HG03039 (cell line): ENCODE results near the gene NRG3.

Experiments used
- ATAC-seq: cut with Tn5 transposase; IDR thresholded peaks from one replicate; pipeline ENCODE4 v1.9.1; 2021; ENCODE audit warnings: mild to moderate bottlenecking, moderate library complexity; ENCODE audit not compliant: unreplicated experiment

NRG3 gene

GRCh38 chr10:82210331-82210730 lies 335.3 kb downstream of the NRG3 start:
- ATAC-seq: no peak

DNA sequence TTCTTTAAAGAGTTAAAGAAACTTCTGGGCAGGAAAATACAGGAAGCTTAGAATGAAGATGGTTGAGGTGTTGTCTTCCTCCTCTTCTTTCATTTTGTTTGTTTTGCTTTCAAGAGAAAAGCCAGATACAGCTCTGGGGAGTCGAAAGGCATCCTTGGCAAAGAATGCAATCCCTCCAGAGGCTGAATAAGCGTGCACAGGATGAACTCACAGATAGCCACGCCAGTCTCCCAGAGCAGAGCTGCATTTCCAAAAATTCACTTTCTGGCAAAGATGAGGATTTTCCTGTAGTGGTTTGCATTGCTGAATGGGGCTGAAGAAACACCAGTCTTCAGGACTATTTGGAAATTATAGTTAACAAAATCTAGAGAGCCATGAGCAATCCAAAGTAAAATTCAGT lies 336.4 kb downstream of the NRG3 start:
- ATAC-seq: no peak

DNA sequence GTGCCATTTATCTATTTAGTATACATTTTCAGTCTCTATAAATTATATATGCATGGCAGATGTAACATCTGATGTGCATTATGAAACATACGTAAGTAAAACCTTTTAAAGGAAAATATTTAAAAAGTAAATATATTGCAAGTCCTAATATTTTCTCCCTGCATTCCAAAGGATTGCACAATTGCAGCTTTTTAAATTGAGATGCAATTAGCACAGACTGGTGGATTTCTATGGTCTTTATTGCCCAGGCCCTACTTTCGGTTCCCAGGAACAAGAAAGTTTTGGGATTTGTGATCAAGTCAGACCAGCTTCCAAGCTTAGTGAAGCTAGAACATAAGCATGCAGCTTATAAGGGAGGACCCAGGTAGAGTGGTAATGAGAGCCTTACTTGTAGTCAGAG lies 337.8 kb downstream of the NRG3 start:
- no peak for ATAC-seq

- ATAC-seq: no peak
These were observed 338.8 kb downstream of the NRG3 start for GRCh38 chr10:82213784-82214183.

DNA sequence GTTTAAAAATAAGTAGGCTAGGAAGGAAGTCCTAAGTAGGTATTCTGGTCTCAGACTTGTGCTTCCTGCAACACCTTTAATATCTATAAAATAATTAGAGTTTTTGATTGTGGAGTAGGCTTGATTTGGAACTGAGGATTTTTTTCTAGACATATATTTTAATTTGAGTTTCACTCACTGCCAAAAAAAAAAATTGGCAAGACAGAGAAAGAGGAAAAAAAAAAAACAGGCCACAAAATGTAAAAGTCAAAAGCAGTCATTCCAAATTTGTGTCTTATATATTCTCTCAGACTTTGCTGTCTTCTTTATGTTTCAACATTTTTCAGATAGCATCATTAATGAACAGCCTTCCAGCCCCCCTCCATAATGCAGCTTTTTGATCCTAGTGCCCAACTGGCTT lies 346.1 kb downstream of the NRG3 start:
- ATAC-seq: no peak

DNA sequence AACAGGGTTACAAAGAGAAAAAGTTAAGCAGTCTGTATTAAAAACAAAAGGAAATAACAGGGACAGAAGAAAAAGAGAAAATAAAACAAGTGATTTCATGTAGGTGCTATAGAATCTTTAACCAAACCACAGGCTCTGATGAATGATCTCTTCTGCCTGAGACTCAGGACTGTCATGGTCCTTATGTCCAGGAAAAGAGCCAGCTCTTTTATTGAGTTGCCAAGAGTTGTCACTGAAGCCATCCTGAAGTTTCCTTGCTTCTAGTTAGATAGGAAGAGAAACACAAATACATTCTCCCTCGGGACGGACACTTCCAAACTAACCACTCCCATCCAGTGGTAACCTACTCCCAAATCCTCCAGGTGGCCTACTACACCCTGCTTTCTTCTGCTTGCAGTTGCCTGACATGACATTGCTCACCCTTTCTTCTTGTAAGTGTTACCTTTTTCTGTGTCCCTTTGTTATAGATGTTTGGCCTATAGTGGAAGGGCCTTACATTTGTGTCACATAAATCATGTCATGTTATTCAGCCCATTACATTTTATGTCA lies 346.7 kb downstream of the NRG3 start:
- no peak for ATAC-seq

DNA sequence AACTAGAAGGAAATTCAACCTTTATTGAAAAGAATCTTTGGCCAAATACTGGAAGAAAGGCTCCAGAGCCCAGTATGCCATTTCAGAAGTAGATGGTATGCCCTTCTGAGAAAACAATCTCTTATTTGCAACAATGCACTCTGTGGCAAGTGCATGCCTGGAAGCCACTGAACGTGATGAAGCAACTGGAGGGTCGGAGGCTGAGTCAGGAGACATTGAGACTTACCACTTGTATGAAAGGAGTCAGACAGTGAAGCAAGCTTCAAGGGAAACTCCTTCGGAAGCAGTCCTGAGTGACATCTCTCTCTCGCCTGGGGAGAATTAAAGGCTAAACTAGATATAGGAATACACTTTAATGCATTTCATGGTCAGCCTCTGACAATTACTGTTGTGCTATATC lies 353.7 kb downstream of the NRG3 start:
- no peak for ATAC-seq

- ATAC-seq: no peak
These were observed 359.2 kb downstream of the NRG3 start for GRCh38 chr10:82234173-82234572.

DNA sequence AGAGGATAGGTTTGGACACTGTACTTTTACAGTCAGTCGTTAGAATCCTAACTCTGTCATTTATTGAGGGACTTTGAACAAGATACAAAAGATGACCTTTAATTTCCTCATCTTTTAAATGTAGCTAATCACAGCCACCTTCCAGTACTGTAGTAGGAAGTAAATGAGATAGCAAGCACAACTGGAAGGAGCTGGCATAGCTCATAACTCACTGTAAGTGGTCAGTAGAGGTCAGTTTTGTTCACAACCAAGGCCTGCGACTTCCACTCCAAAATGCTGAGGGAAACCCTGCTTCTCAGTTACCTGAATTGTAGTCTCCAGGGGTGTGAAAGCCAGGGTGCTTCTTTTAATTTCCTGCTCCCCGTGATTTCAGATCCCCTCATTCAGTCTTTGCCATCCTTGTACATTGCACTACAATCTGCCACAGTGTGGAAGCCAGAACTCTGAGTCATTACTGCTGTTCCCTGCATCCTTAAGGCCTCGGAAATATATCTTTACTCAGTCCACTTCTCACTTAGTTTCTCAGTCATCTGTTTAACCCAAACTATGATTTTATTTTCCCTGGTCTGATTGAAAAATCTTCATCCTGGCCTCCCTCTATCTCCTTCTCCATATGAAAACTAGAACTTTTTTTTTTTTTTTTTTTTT lies 361.2 kb downstream of the NRG3 start:
- ATAC-seq: no peak

DNA sequence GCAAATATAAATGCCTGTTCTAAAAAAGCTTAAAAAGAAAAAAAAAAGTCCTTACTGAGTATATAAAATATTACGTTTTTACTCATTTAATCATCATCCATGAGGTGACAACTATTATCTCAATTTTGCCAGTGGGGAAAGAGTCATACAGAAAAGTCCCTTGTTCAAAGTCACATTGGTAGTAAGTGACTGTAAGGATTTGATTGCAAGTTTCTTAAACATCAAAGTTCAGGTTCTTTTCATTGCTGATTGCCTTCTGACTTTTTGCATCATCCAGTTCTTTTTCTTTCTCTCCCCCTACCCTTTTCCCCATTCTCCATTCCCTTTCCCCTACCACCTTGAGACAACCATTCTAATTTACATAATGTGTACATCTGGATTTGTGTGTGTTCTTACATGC lies 363.3 kb downstream of the NRG3 start:
- ATAC-seq: no peak

GRCh38 chr10:82240408-82240807 lies 365.4 kb downstream of the NRG3 start:
- ATAC-seq: no peak

DNA sequence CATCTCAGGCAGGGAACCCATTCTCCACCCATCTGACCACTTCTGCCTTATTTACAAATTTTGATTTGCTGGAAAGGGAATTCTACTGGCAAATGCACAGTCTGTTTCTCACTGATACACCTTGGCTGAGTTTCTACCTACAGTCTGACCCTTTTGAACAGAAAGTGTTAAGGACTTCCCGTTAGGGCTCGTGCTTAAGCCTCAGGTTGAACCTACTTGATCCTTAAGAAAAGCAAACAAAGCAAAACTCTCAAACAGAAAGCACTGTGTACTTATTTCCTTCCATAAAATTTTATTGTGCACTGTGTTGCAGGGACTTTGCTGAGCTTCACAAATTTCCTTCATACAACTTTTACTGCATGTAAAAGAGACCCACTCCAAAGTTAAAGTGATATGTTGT lies 367.8 kb downstream of the NRG3 start:
- no peak for ATAC-seq

GRCh38 chr10:82245157-82245556 lies 370.2 kb downstream of the NRG3 start:
- ATAC-seq: no peak

DNA sequence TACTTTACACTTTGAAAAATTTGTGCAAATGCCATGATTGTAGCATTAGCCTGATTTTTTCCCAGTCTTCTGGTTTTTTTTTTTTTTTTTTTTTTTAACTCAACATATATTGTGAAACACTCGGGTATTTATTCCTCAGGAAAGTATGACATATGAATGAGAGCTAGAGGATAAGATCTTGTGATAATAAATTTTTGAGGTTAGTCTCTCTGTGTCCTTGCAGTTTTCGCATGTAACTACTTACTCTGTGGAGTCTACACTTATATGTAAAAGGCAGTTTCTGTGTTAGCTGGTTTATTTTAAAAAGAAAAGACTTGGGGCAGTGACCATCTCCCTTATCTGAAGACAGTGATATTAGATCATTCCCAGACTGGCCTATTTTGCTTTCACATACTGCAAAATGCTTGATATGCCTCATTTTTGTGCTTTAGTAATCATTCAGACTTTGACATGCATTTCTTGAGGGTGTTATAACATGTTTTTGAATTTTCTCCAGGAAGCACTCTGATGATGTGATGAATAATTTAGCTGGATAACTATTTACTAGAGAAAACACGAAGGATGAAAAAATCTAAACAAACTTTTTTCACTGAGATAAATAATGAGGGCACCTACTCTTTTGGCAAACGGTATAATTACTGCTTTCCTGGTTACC lies 371.0 kb downstream of the NRG3 start:
- ATAC-seq: no peak

DNA sequence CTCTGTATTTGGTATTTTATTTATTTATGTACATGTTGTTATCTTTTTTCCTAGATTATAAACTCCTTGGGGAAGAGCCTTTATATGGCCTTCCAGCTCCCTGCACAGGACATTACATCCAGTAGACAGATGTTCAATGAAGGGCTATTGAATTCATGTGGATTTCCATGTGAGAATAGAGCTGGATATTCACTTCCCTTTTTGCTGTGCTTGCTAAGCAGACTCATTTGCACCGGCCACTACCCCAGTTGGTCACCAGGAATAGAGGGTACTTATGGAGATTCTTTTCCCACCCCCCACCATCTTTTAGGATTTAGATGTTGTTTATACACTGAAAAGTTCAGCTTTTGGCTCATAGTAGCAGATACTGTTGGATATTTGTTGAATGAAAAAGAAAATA lies 374.1 kb downstream of the NRG3 start:
- no peak for ATAC-seq

GRCh38 chr10:82251222-82251906 lies 376.4 kb downstream of the NRG3 start:
- ATAC-seq: no peak

DNA sequence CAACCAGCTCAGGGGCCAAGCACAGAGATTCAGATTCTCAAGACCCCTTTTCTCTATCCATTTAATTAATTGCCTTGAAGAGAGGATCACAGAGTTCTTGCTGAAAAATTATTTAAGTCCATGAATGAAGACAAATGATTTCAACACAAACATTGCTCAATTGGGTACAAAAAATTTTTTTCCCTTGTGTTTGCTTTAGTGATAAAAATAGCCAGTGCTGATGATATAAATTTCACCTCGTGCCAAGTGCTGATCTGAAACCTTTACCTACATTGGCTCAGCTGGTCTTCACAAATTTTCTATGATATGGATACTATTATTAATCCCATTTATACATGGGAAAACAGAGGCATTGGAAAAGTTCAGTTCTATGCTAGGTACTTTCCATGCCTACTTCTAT lies 377.1 kb downstream of the NRG3 start:
- ATAC-seq: no peak

DNA sequence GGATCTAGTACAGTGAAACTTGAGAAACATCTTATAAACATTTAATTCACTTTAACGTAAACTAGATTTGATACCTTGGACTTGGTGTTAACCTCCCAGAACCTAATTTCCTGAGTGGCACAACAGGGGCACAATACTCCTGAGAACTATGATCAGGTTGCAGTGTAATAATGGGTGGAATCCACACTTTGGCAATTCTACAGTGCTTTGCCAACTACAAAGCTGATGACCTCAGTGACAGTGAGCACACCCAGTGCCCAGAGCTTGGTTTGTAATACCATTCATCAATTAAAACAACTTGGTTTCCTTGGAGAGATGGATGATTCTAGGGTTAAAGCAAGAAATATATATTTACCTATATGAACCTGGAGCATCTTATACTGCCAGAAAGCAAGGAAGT lies 379.2 kb downstream of the NRG3 start:
- ATAC-seq: no peak

DNA sequence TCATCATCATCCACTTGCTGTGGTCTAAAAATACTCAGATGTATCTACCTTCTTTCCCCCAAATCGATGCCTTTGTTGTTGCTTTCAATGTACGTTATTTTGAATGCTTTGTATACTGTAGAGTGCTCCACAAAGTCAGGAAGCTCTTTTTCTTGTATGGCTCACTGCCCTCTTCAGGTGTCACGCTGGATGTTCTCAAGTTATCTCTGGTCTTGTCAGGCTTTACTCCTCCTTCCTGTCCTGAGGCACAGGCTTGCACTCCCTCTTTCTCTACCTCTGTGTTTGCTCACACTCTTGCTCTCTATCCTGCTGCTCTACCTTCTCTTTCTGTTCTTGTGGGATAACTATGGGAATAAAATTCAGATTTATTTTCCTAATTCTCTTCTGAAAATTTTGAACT lies 381.3 kb downstream of the NRG3 start:
- ATAC-seq: no peak

DNA sequence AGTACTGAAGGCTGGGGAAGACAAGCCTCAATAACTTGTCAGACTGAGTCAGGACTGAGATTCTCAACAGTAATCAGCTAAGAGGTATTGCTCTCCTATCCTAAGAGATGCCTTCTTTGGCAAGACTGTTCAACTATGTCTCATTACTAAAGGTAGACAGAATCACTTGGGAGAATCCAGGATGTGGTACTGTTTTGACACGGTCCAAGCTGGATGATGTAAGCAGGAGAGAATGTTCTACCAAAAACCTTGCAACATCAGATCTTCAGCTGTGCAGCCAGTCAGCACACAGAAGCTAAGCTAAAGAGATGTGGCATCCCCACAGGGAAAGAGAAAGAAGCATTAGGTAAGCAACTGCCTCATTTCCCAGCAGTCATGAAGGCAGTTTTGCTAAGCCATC lies 391.4 kb downstream of the NRG3 start:
- no peak for ATAC-seq

- ATAC-seq: no peak
These were observed 392.0 kb downstream of the NRG3 start for GRCh38 chr10:82267014-82267413.

GRCh38 chr10:82267465-82267864 lies 392.5 kb downstream of the NRG3 start:
- no peak for ATAC-seq
